HG02938 (cell line): ENCODE data around the gene HDAC10.

ENCODE experiments used
- ATAC-seq: cut with Tn5 transposase; IDR thresholded peaks from one replicate; pipeline ENCODE4 v1.9.1; 2021; ENCODE audit warnings: mild to moderate bottlenecking, moderate library complexity; ENCODE audit not compliant: unreplicated experiment

Gene HDAC10

GRCh38 chr22:50257041-50257440, 6.0 kb upstream of the HDAC10 start:
- no peak for ATAC-seq

GRCh38 chr22:50256258-50256862, 5.3 kb upstream of the HDAC10 start:
- no peak for ATAC-seq

GRCh38 chr22:50255607-50256006, 4.5 kb upstream of the HDAC10 start:
- ATAC-seq: no peak

GRCh38 chr22:50255099-50255498, 4.0 kb upstream of the HDAC10 start:
- ATAC-seq: no peak

- no peak for ATAC-seq
Measured at GRCh38 chr22:50253941-50254340, 2.9 kb upstream of the HDAC10 start.

GRCh38 chr22:50253046-50253915, 2.2 kb upstream of the HDAC10 start:
- ATAC-seq: no peak

- no peak for ATAC-seq
Measured at GRCh38 chr22:50252082-50253045, 1.3 kb upstream of the HDAC10 start.

- no peak for ATAC-seq
Measured at GRCh38 chr22:50251477-50252081, 514 bp upstream of the HDAC10 start.

GRCh38 chr22:50250249-50250554, 863 bp downstream of the HDAC10 start:
- ATAC-seq: no peak

- no peak for ATAC-seq
Measured at GRCh38 chr22:50249341-50250248, 1.5 kb downstream of the HDAC10 start.

- ATAC-seq: no peak
Measured at GRCh38 chr22:50248196-50249081, 2.6 kb downstream of the HDAC10 start.

- no peak for ATAC-seq
Measured at GRCh38 chr22:50247748-50248147, 3.3 kb downstream of the HDAC10 start.

- no peak for ATAC-seq
Measured at GRCh38 chr22:50246242-50247175, 4.6 kb downstream of the HDAC10 start.

GRCh38 chr22:50245214-50246072, 5.6 kb downstream of the HDAC10 start:
- ATAC-seq: no peak

GRCh38 chr22:50244420-50245213, 6.4 kb downstream of the HDAC10 start, which contains the start of gene TUBGCP6:
TSS of gene TUBGCP6 (minus strand) at chr22:50245023. CDS start at chr22:50244459, 564 bp downstream.
- peak; percentile 62 for ATAC-seq
